ENCODE data around the gene TAF10.

Gene TAF10

DNA sequence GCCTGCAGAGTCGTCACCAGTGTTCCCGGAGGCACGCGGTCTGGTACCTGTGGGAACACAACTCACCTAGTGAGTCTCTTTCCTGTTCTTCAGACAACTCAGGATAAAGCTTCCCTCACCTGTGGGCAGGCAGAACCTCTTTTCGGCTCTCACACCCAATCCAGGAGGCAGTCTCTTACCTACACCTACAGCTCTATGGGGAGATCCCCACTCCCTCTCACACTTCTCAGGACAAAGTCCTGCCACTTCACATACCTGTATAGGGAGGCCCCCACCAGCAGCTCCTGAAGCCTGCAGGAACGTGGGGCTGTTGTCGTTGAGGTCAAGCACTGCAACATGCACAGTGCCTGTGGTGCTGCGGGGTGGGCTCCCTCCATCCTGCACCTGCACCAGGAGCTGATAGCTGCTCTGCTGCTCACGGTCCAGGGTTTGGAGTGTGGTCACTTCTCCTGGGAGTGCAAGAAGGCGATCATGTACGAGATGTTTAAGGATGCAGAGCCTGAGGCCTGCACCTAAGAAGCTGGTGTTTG, 19.4 kb upstream of the TAF10 start:
- TF ChIP-seq, protein P1, sequence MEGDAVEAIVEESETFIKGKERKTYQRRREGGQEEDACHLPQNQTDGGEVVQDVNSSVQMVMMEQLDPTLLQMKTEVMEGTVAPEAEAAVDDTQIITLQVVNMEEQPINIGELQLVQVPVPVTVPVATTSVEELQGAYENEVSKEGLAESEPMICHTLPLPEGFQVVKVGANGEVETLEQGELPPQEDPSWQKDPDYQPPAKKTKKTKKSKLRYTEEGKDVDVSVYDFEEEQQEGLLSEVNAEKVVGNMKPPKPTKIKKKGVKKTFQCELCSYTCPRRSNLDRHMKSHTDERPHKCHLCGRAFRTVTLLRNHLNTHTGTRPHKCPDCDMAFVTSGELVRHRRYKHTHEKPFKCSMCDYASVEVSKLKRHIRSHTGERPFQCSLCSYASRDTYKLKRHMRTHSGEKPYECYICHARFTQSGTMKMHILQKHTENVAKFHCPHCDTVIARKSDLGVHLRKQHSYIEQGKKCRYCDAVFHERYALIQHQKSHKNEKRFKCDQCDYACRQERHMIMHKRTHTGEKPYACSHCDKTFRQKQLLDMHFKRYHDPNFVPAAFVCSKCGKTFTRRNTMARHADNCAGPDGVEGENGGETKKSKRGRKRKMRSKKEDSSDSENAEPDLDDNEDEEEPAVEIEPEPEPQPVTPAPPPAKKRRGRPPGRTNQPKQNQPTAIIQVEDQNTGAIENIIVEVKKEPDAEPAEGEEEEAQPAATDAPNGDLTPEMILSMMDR (IDR thresholded peaks at IDR 0.05; ENCODE audit: low read depth, low read length), result no peak
- in situ Hi-C loops (cut with HindIII; ENCODE audit: low sequenced_read_pairs), result no loop called here
- no peak for DNase-seq (ENCODE audit: low read depth, low spot score)
- no peak overlapping the region for H3K4me3 ChIP-seq (ENCODE audit: low read depth, low read length)

DNA sequence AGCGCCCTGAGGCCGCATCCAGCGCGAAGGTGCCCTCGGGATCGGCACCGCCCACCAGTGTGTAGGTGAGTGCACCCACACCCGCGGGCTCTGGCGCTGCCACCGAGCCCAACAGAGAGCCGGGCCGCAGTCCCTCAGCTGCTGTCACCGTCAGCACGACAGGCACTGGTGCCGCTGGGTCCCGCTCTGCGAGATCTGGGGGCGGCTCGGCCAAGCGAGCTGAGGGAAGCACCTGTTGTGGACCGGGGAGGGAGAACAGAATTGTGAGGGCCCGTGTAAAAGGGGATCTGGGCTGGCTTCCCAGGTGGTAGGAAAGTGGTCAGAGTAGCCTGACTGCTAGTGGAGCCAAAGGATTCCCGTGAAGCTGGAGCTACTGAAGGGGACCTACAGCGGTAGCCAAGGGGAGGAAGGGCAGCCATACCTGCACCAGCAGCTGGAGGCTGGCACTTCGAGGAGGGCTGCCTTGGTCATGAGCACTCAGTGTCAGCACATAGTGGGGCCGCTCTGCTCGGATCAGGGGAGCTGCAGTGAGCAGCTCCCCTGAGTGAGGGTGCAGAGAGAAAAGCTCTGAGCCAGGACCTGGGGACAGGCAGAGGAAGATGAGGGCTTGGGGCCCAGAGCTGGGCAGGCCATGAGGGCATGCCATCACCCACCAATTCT, 18.7 kb upstream of the TAF10 start:
- in situ Hi-C loops (cut with HindIII; ENCODE audit: low sequenced_read_pairs), result no loop called here
- TF ChIP-seq, protein P1 (IDR thresholded peaks at IDR 0.05; ENCODE audit: low read depth, low read length), result no peak
- no peak for DNase-seq (ENCODE audit: low read depth, low spot score)
- no peak overlapping the region for H3K4me3 ChIP-seq (ENCODE audit: low read depth, low read length)

DNA sequence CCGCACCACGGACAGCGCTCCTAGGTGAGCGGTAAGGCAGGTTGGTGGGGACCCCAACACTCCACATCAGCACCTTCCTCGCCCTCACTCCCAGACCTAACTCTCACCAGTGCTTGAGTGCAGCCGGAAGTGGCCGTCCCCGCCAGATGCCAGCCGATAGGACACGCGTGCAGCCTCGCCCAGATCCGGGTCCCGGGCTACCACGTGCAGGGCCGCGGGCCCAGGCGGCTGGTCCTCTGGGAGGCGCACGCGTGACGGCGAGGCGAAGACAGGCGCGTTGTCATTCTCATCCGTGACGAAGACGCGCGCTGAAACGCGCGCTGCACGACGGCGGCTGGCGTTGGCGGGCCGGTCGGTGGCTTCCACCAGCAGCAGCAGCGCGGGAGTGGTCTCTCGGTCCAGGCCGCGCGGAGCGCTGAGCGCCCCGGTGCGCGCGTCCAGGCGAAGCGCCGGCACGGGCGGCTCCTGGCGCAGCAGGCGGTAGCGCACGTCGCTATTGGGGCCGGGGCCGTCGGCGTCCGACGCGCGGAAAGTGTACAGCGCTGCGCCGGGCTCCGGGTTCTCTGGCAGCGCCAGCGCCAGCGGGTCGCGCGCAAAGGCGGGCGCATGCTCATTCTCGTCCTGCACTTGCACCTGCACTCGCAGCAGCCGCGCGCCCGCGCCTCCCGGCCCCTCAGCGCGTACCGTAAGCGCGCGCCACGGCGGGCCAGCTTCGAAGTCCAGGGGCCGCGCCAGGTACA, 18.0 kb upstream of the TAF10 start:
- DNase-seq (ENCODE audit: low read depth, low spot score), result no peak
- no peak overlapping the region for H3K4me3 ChIP-seq (ENCODE audit: low read depth, low read length)
- TF ChIP-seq, protein P1 (IDR thresholded peaks at IDR 0.05; ENCODE audit: low read depth, low read length), result no peak
- in situ Hi-C loops (cut with HindIII; ENCODE audit: low sequenced_read_pairs), result no loop called here

DNA sequence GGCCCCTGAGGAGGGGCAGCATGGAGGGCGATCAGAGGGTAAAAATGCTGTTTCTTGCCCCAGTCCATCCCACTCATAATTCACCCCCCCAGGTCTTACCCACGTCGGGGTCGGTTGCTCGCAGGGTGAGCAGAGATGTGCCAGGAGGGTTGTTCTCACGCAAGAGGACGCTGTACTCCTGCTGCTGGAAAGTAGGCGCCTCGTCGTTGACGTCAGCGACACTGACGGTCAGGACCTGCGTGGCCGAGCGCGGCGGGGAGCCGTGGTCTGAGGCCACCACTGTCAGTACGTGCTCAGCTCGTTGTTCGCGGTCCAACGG, 17.5 kb upstream of the TAF10 start:
- TF ChIP-seq, protein P1 (IDR thresholded peaks at IDR 0.05; ENCODE audit: low read depth, low read length), result no peak
- DNase-seq (ENCODE audit: low read depth, low spot score), result no peak
- H3K4me3 ChIP-seq (ENCODE audit: low read depth, low read length), result no peak overlapping the region
- in situ Hi-C loops (cut with HindIII; ENCODE audit: low sequenced_read_pairs), result no loop called here

DNA sequence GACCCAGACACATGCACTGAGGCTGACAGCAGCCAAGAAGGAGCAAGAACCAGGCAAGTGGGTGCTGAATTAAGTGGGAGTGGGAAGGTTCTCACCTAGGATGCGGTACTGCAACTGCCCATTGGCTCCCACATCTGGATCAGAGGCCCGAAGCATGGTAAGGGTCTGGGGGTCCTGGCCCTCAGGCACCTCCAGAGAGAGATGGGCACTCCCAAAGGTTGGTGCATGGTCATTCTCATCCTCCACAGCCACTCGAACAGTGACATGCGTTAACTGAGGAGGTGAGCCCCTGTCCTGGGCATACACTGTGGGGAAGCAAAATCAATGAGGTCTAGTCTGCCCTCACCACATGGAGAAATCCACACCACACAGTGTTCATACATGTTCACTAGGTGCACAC, 16.5 kb upstream of the TAF10 start:
- no peak for DNase-seq (ENCODE audit: low read depth, low spot score)
- in situ Hi-C loops (cut with HindIII; ENCODE audit: low sequenced_read_pairs), result no loop called here
- H3K4me3 ChIP-seq (ENCODE audit: low read depth, low read length), result no peak overlapping the region
- TF ChIP-seq, protein P1 (IDR thresholded peaks at IDR 0.05; ENCODE audit: low read depth, low read length), result no peak

DNA sequence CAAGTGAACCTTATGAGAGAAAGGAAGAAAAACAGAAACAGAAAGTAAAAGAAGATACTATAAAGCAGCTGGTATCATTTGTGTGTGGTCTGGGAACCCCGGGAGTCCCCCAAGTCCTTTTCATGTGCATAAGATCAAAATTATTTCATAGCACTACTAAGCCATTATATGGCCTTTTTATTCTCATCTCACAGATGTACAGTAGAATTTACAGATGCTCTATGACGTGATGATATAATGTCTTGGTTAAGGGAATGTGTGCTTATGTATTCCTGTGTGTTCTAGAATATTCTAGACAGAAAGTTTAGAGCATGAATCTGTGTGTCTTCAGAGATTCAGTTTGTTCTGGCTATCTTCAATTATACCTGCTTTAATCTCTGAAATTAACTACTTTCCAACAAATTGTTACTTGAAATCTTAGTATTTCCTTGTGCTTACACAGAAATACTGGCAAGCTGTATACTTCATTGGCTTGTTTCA, 15.8 kb upstream of the TAF10 start:
- no peak overlapping the region for H3K4me3 ChIP-seq (ENCODE audit: low read depth, low read length)
- TF ChIP-seq, protein P1 (IDR thresholded peaks at IDR 0.05; ENCODE audit: low read depth, low read length), result no peak
- no peak for DNase-seq (ENCODE audit: low read depth, low spot score)
- in situ Hi-C loops (cut with HindIII; ENCODE audit: low sequenced_read_pairs), result no loop called here

Measured in astrocyte of the spinal cord (primary cell).